K562 (cell line): ENCODE data around the gene PABPC1L. TPM values are rescaled to one million over a fixed set of nuclear protein-coding genes. Genes with fewer than 3 reads are reported as not detected.
A peak's percentile ranks its signal among the peaks of the same experiment; 100 is the strongest.

Experiments used
- ELF4 ChIP-seq: fragments of 450-650 bp; formaldehyde crosslinking; IDR thresholded peaks from 2 replicates; pipeline ENCODE4 v1.4.0; 2022; ENCODE audit warnings: missing genetic modification characterization
- FOXP1 ChIP-seq: sonication (generic); formaldehyde crosslinking; IDR thresholded peaks from 2 replicates; pipeline ENCODE4 v1.8.0; 2022; ENCODE audit warnings: mild to moderate bottlenecking, missing genetic modification reagents
- GTF2A2 ChIP-seq: IDR thresholded peaks from 2 replicates; pipeline ENCODE4 v1.6.1; 2016; ENCODE audit warnings: mild to moderate bottlenecking, missing genetic modification characterization, missing compliant biosample characterization
- KAT2B ChIP-seq: IDR thresholded peaks from one replicate; pipeline ENCODE4 v1.6.1; 2012; ENCODE audit warnings: low read depth, mild to moderate bottlenecking, control low read depth, inconsistent platforms, low read length, moderate library complexity
- MYC ChIP-seq, 2 experiments: fragments of 250-450 bp in 1 of 2; sonication (Bioruptor Pico) in 1 of 2; IDR thresholded peaks; 2 replicates each; pipeline versions ENCODE4 v1.5.1 to v1.6.1; 2012 to 2021; ENCODE audit warnings: low read depth in 2 of 2, borderline replicate concordance in 1 of 2, improper control_type of control experiment in 1 of 2, low read length in 1 of 2, mild to moderate bottlenecking in 1 of 2, moderate library complexity in 1 of 2
- NCOR1 ChIP-seq: fragments of 450-650 bp; IDR thresholded peaks from 2 replicates; pipeline ENCODE4 v1.6.1; 2016; ENCODE audit warnings: mild to moderate bottlenecking, moderate library complexity
- PCBP1 ChIP-seq: fragments of 200-400 bp; formaldehyde crosslinking; IDR thresholded peaks from 2 replicates; pipeline ENCODE4 v1.6.1; 2018; ENCODE audit warnings: mild to moderate bottlenecking, low read depth, low read length; ENCODE audit not compliant: poor library complexity, severe bottlenecking
- PRPF4 ChIP-seq: fragments of 200-400 bp; formaldehyde crosslinking; IDR thresholded peaks from one replicate; pipeline ENCODE4 v1.6.1; 2017; ENCODE audit warnings: low read length, low read depth, mild to moderate bottlenecking; ENCODE audit not compliant: insufficient read depth, poor library complexity, severe bottlenecking
- RB1 ChIP-seq: fragments of 450-650 bp; IDR thresholded peaks from 2 replicates; pipeline ENCODE4 v1.6.1; 2017; ENCODE audit warnings: low read depth, mild to moderate bottlenecking
- RBM14 ChIP-seq: fragments of 200-400 bp; formaldehyde crosslinking; IDR thresholded peaks from 2 replicates; pipeline ENCODE4 v1.6.1; 2018; ENCODE audit warnings: low read depth, mild to moderate bottlenecking, low read length, moderate library complexity, borderline replicate concordance; ENCODE audit not compliant: insufficient read depth
- RNF2 ChIP-seq: sonication (generic); IDR thresholded peaks from 2 replicates; pipeline ENCODE4 v1.6.1; 2016
- SMAD1 ChIP-seq: fragments of 150-350 bp; IDR thresholded peaks from 2 replicates; pipeline ENCODE4 v1.6.1; 2014; ENCODE audit warnings: low read length, low read depth; ENCODE audit not compliant: partially characterized antibody
- WHSC1 ChIP-seq: IDR thresholded peaks from one replicate; pipeline ENCODE4 v1.6.1; 2012; ENCODE audit warnings: low read length, control low read depth, inconsistent platforms
- polyA plus RNA-seq, 8 experiments: library from polyadenylated mRNA; depleted of rRNA in 4 of 8; stranded (reverse) in 5 of 8; unstranded in 3 of 8; fragments of >200 nt; fragmentation: Nextera tagmentation in 2 of 8; fragmentation: Illumina TruSeq in 1 of 8; extraction: Ambion mirVana in 2 of 8; extraction: Trizol in 1 of 8; gene quantifications; 2 replicates each; pipeline versions ENCODE4 v1.2.1 to v1.2.3, GENCODE V29; 2011 to 2014; ENCODE audit warnings: inconsistent platforms in 1 of 8, missing spikeins in 1 of 8
- total RNA-seq, 7 experiments: library from RNA; depleted of rRNA in 6 of 7; stranded (reverse); fragments of >200 nt in 6 of 7; fragmentation: Illumina TruSeq in 2 of 7; extraction: Trizol in 2 of 7; gene quantifications; 2 replicates each; pipeline versions ENCODE4 v1.2.1 to v1.2.3, GENCODE V29; 2011 to 2021; ENCODE audit warnings: low replicate concordance in 1 of 7
- TF ChIP-seq, protein P1 (sequence below): sonication (generic); formaldehyde crosslinking; IDR thresholded peaks from 2 replicates; pipeline ENCODE4 v1.8.0; 2022; ENCODE audit warnings: mild to moderate bottlenecking, missing genetic modification reagents, borderline replicate concordance
- TF ChIP-seq, protein P2 (sequence below): fragments of 250-450 bp; sonication (Bioruptor Pico); IDR thresholded peaks from 2 replicates; pipeline ENCODE4 v1.9.0; 2021; ENCODE audit warnings: mild to moderate bottlenecking, inconsistent platforms
- TF ChIP-seq, protein P3 (sequence below): fragments of 450-650 bp; IDR thresholded peaks from 2 replicates; pipeline ENCODE4 v1.6.1; 2016; ENCODE audit warnings: antibody characterized with exemption
- TF ChIP-seq, protein P4 (sequence below): fragments of 450-650 bp; IDR thresholded peaks from 2 replicates; pipeline ENCODE4 v1.6.1; 2014; ENCODE audit warnings: low read depth, mild to moderate bottlenecking, moderate library complexity, borderline replicate concordance

Gene PABPC1L
- total and polyA plus RNA-seq, 9 of the 15 experiments (the other 6 are each of a cell fraction or from before 2014, with no cell fraction given): 6.0 to 90.3 (median 15.8) TPM

DNA sequence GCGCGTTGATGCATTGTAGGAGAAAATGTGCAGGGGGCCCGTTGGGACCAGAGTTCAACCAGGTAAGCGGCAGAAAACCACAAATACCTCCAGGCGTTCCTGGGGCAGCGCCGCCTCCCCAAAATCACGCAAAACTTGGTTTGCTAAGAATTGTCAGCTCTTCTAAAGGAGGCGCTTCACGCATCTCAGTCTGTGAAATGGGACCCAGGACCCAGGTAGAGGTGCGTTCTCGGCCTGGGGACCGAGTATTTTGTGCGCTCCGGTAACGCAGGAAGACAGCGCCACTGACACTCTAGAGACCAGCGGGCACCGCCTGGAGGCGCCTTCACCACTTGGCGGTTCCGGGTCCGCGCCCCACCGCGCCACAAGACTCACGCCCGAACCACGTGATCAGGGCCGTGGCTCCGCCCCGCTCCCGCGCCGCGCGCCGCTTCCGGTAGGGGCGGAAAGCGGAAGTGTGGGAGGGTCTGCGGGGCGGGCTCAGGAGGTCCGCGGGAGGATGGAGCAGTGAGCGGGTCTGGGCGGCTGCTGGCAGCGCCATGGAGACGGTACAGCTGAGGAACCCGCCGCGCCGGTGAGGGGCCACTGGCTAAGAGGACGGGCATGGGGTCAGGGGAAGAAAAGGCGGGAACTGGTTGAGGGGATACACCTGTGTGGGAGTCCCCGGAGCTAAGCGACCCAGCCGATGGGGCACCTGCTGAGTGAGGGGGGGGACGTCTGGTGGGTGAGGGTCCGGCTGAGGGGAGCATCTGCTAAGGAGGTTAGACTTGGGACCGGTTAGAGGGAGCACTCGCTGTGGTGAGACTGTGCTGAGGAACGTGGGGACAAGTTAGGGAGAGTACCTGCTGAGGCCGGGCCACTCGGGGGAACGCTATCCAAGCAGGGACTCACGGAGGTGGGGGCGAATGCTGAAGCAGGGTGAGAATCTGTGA lies 56.4 kb downstream of the PABPC1L start, which contains the start of gene STK4 (continued):
- peak; percentile 94 for TF ChIP-seq KAT2B
- no peak for TF ChIP-seq PRPF4
- TF ChIP-seq ELF4 (CRISPR knock-in tag): peak; percentile 89
- TF ChIP-seq WHSC1: no peak
- TF ChIP-seq, protein P1, sequence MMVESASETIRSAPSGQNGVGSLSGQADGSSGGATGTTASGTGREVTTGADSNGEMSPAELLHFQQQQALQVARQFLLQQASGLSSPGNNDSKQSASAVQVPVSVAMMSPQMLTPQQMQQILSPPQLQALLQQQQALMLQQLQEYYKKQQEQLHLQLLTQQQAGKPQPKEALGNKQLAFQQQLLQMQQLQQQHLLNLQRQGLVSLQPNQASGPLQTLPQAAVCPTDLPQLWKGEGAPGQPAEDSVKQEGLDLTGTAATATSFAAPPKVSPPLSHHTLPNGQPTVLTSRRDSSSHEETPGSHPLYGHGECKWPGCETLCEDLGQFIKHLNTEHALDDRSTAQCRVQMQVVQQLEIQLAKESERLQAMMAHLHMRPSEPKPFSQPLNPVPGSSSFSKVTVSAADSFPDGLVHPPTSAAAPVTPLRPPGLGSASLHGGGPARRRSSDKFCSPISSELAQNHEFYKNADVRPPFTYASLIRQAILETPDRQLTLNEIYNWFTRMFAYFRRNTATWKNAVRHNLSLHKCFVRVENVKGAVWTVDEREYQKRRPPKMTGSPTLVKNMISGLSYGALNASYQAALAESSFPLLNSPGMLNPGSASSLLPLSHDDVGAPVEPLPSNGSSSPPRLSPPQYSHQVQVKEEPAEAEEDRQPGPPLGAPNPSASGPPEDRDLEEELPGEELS (CRISPR knock-in tag): no peak
- TF ChIP-seq, protein P2, sequence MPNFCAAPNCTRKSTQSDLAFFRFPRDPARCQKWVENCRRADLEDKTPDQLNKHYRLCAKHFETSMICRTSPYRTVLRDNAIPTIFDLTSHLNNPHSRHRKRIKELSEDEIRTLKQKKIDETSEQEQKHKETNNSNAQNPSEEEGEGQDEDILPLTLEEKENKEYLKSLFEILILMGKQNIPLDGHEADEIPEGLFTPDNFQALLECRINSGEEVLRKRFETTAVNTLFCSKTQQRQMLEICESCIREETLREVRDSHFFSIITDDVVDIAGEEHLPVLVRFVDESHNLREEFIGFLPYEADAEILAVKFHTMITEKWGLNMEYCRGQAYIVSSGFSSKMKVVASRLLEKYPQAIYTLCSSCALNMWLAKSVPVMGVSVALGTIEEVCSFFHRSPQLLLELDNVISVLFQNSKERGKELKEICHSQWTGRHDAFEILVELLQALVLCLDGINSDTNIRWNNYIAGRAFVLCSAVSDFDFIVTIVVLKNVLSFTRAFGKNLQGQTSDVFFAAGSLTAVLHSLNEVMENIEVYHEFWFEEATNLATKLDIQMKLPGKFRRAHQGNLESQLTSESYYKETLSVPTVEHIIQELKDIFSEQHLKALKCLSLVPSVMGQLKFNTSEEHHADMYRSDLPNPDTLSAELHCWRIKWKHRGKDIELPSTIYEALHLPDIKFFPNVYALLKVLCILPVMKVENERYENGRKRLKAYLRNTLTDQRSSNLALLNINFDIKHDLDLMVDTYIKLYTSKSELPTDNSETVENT (CRISPR knock-in tag): 0 out of 2 replicates have a peak, but pooled peaks have one; percentile 11
- TF ChIP-seq NCOR1: no peak
- TF ChIP-seq, protein P3, sequence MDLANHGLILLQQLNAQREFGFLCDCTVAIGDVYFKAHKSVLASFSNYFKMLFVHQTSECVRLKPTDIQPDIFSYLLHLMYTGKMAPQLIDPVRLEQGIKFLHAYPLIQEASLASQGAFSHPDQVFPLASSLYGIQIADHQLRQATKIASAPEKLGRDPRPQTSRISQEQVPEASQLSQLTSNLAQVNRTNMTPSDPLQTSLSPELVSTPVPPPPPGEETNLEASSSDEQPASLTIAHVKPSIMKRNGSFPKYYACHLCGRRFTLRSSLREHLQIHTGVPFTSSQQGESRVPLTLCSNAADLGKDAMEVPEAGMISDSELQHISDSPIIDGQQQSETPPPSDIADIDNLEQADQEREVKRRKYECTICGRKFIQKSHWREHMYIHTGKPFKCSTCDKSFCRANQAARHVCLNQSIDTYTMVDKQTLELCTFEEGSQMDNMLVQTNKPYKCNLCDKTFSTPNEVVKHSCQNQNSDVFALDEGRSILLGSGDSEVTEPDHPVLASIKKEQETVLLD: peak; percentile 19; the same call in 1 of the 2 replicates
- peak; percentile 71; the same call in 1 of the 2 replicates for TF ChIP-seq FOXP1 (CRISPR knock-in tag)
- TF ChIP-seq GTF2A2 (tag): no peak
- TF ChIP-seq MYC (IDR thresholded peaks at IDR 0.05; ENCODE audit: low read depth, low read length): peak; percentile 90
- TF ChIP-seq MYC (CRISPR knock-in tag; IDR thresholded peaks at IDR 0.05; ENCODE audit: borderline replicate concordance, low read depth): no peak
- peak; percentile 15 for TF ChIP-seq SMAD1
- TF ChIP-seq RBM14: 0 out of 2 replicates have a peak, but pooled peaks have one; percentile 77
- TF ChIP-seq PCBP1: peak; percentile 59
- TF ChIP-seq, protein P4, sequence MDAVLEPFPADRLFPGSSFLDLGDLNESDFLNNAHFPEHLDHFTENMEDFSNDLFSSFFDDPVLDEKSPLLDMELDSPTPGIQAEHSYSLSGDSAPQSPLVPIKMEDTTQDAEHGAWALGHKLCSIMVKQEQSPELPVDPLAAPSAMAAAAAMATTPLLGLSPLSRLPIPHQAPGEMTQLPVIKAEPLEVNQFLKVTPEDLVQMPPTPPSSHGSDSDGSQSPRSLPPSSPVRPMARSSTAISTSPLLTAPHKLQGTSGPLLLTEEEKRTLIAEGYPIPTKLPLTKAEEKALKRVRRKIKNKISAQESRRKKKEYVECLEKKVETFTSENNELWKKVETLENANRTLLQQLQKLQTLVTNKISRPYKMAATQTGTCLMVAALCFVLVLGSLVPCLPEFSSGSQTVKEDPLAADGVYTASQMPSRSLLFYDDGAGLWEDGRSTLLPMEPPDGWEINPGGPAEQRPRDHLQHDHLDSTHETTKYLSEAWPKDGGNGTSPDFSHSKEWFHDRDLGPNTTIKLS: peak; percentile 66; the same call in 1 of the 2 replicates
- peak; percentile 97 for TF ChIP-seq RB1
- TF ChIP-seq RNF2: peak; percentile 74; the same call in 1 of the 2 replicates
